DND-41 (cell line): ENCODE data around the gene MSI2.

Source experiments
- CTCF ChIP-seq: IDR thresholded peaks from 2 replicates; pipeline ENCODE4 v1.5.1; 2012; ENCODE audit warnings: borderline replicate concordance, low read length, moderate library complexity, mild to moderate bottlenecking; ENCODE audit not compliant: poor library complexity, severe bottlenecking; ENCODE audit errors: extremely low read depth
- EZH2 ChIP-seq: IDR thresholded peaks from 3 replicates; pipeline ENCODE4 v1.6.1; 2012; ENCODE audit warnings: borderline replicate concordance, low read depth, mild to moderate bottlenecking, moderate library complexity, low read length, inconsistent platforms; ENCODE audit not compliant: severe bottlenecking

- TF ChIP-seq EZH2 (no peak), CTCF (no peak)
These were observed 315.7 kb downstream of the MSI2 start for GRCh38 chr17:57572062-57572461.
